ENCODE measurements around the gene TPP1.

GRCh38 chr11:6615882-6616585 is 3.2 kb downstream of the TPP1 start:
- no peak for TF ChIP-seq POLR2AphosphoS5 (IDR thresholded peaks at IDR 0.05; ENCODE audit: low read depth, low read length)
- no peak for TF ChIP-seq TAF1 (IDR thresholded peaks at IDR 0.05; ENCODE audit: borderline replicate concordance, low read depth, low read length)

All from GM12892 (cell line).